ENCODE results near the gene NAP1L5.

NAP1L5 gene

GRCh38 chr4:88742561-88742960 is 44.9 kb upstream of the NAP1L5 start:
- TF ChIP-seq ZFP30 (CRISPR knock-in tag; IDR thresholded peaks at IDR 0.05) (no peak), PPARA (CRISPR knock-in tag; IDR thresholded peaks at IDR 0.05; ENCODE audit: borderline replicate concordance) (no peak), ZNF565 (CRISPR knock-in tag; conservative IDR thresholded peaks at IDR 0.05; ENCODE audit: low read depth) (no peak), POU6F1 (CRISPR knock-in tag; IDR thresholded peaks at IDR 0.05; ENCODE audit: borderline replicate concordance, low read depth) (no peak), OSR1 (CRISPR knock-in tag; IDR thresholded peaks at IDR 0.05) (no peak), ARNTL (CRISPR knock-in tag; IDR thresholded peaks at IDR 0.05; ENCODE audit: borderline replicate concordance, low read depth) (no peak), ZC3H10 (CRISPR knock-in tag; IDR thresholded peaks at IDR 0.05) (no peak), ISL1 (CRISPR knock-in tag; IDR thresholded peaks at IDR 0.05) (no peak), ESRRG (CRISPR knock-in tag; IDR thresholded peaks at IDR 0.05) (no peak), TOX (CRISPR knock-in tag; IDR thresholded peaks at IDR 0.05; ENCODE audit: borderline replicate concordance) (no peak), ZNF8 (CRISPR knock-in tag; IDR thresholded peaks at IDR 0.05) (no peak)
- TF ChIP-seq, protein P1, sequence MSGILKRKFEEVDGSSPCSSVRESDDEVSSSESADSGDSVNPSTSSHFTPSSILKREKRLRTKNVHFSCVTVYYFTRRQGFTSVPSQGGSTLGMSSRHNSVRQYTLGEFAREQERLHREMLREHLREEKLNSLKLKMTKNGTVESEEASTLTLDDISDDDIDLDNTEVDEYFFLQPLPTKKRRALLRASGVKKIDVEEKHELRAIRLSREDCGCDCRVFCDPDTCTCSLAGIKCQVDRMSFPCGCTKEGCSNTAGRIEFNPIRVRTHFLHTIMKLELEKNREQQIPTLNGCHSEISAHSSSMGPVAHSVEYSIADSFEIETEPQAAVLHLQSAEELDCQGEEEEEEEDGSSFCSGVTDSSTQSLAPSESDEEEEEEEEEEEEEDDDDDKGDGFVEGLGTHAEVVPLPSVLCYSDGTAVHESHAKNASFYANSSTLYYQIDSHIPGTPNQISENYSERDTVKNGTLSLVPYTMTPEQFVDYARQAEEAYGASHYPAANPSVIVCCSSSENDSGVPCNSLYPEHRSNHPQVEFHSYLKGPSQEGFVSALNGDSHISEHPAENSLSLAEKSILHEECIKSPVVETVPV (CRISPR knock-in tag; IDR thresholded peaks at IDR 0.05): no peak
- ATAC-seq: no peak

DNA sequence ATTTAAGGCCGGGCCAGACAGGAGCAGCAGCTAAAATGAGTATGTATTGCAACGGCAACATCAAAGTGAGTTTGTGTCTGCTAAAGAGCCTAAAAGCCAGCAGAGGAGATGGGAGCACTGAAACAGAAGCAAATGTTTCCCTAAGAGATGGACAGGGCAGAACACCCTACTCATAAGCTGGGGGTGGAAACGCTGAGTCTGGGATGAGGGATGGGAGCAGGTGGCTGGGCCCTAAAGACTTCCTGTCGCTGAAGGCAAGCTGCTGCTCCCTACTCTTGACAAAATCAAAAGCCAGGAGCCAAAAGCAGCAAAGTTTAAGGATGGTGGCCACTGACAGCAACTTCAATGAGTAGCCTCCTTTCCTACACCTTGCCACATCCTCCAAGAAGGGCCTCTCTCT is 40.6 kb upstream of the NAP1L5 start:
- no peak for ATAC-seq
- TF ChIP-seq RARB (CRISPR knock-in tag; IDR thresholded peaks at IDR 0.05) (no peak), TSHZ2 (CRISPR knock-in tag; IDR thresholded peaks at IDR 0.05) (no peak), ESRRG (CRISPR knock-in tag; IDR thresholded peaks at IDR 0.05) (no peak), ARNTL (CRISPR knock-in tag; IDR thresholded peaks at IDR 0.05; ENCODE audit: borderline replicate concordance, low read depth) (no peak), ZNF565 (CRISPR knock-in tag; conservative IDR thresholded peaks at IDR 0.05; ENCODE audit: low read depth) (no peak), ISL1 (CRISPR knock-in tag; IDR thresholded peaks at IDR 0.05) (no peak), TOX (CRISPR knock-in tag; IDR thresholded peaks at IDR 0.05; ENCODE audit: borderline replicate concordance) (no peak), SNAI2 (CRISPR knock-in tag; IDR thresholded peaks at IDR 0.05) (no peak), TCF4 (CRISPR knock-in tag; IDR thresholded peaks at IDR 0.05; ENCODE audit: borderline replicate concordance) (no peak), CSDC2 (CRISPR knock-in tag; IDR thresholded peaks at IDR 0.05) (no peak), ZC3H10 (CRISPR knock-in tag; IDR thresholded peaks at IDR 0.05) (no peak)
- TF ChIP-seq, protein P2, sequence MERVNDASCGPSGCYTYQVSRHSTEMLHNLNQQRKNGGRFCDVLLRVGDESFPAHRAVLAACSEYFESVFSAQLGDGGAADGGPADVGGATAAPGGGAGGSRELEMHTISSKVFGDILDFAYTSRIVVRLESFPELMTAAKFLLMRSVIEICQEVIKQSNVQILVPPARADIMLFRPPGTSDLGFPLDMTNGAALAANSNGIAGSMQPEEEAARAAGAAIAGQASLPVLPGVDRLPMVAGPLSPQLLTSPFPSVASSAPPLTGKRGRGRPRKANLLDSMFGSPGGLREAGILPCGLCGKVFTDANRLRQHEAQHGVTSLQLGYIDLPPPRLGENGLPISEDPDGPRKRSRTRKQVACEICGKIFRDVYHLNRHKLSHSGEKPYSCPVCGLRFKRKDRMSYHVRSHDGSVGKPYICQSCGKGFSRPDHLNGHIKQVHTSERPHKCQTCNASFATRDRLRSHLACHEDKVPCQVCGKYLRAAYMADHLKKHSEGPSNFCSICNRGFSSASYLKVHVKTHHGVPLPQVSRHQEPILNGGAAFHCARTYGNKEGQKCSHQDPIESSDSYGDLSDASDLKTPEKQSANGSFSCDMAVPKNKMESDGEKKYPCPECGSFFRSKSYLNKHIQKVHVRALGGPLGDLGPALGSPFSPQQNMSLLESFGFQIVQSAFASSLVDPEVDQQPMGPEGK (CRISPR knock-in tag; IDR thresholded peaks at IDR 0.05; ENCODE audit: borderline replicate concordance): no peak

DNA sequence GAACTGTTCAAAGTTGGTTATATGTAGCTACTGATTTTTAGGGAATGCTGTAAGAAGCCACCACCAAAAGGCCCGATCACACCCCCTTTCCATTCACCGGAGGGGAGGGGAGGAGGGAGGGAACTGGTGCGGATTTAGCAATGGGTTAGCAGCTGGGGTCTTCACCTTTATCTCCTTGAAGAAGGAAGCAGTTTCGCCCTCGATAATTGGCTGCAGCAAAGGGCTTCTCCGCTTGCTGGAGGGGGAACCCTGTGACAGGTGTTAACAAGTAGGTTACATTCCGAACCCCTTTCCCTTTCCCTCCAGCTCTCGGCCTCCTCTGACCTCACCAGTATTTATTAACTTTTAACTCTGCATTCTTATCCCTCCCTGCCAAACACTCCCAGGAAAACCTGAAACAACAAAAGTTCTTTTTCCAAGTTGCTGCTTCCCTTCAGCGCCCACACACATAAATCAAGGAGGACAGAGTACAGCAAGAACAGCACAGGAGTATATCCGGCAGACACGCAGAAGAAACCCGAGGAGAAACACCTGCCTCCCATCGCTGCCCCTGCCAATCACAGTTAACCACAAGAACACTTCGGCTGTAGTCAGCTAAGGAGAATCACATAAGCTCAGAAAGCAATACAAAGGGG is 39.8 kb upstream of the NAP1L5 start:
- ATAC-seq: peak; percentile 78
- no peak for TF ChIP-seq ZNF70 (CRISPR knock-in tag; IDR thresholded peaks at IDR 0.05)
- 0 out of 2 replicates have a peak, but pooled peaks have one; percentile 44 for TF ChIP-seq TOX (CRISPR knock-in tag; IDR thresholded peaks at IDR 0.05; ENCODE audit: borderline replicate concordance)

DNA sequence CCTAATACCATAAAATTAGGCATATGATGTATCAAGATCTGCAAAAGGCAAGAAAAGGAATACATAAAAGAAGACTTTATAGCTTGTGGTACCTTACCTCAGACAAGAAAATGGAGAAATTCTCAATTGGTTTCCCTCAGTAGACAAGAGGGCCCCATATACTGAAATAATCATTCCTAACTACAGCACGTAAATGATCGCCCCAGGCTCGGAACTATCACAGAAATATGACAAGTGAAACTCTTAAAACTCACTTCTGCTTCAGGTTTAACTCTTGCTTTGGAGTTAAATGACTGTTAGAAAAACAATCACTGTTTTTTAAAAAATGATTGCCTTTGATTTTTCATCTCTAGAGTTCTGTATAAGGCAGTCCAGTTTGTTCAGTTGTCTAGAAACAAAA is 38.6 kb upstream of the NAP1L5 start:
- ATAC-seq: no peak
- no peak for TF ChIP-seq ARNTL (CRISPR knock-in tag; IDR thresholded peaks at IDR 0.05; ENCODE audit: borderline replicate concordance, low read depth)
- no peak for TF ChIP-seq GLIS3 (CRISPR knock-in tag; IDR thresholded peaks at IDR 0.05)
- TF ChIP-seq RARB (CRISPR knock-in tag; IDR thresholded peaks at IDR 0.05): no peak
- no peak for TF ChIP-seq ISL1 (CRISPR knock-in tag; IDR thresholded peaks at IDR 0.05)
- TF ChIP-seq PPARA (CRISPR knock-in tag; IDR thresholded peaks at IDR 0.05; ENCODE audit: borderline replicate concordance): no peak
- no peak for TF ChIP-seq ZFP3 (CRISPR knock-in tag; IDR thresholded peaks at IDR 0.05)
- no peak for TF ChIP-seq TOX (CRISPR knock-in tag; IDR thresholded peaks at IDR 0.05; ENCODE audit: borderline replicate concordance)
- no peak for TF ChIP-seq ZFP30 (CRISPR knock-in tag; IDR thresholded peaks at IDR 0.05)
- TF ChIP-seq ESRRG (CRISPR knock-in tag; IDR thresholded peaks at IDR 0.05): no peak
- TF ChIP-seq ZC3H10 (CRISPR knock-in tag; IDR thresholded peaks at IDR 0.05): no peak
- TF ChIP-seq BACH2 (CRISPR knock-in tag; IDR thresholded peaks at IDR 0.05; ENCODE audit: borderline replicate concordance): no peak
- no peak for TF ChIP-seq ZNF565 (CRISPR knock-in tag; conservative IDR thresholded peaks at IDR 0.05; ENCODE audit: low read depth)
- no peak for TF ChIP-seq TCF4 (CRISPR knock-in tag; IDR thresholded peaks at IDR 0.05; ENCODE audit: borderline replicate concordance)
- TF ChIP-seq, protein P2 (CRISPR knock-in tag; IDR thresholded peaks at IDR 0.05; ENCODE audit: borderline replicate concordance): no peak
- no peak for TF ChIP-seq CSDC2 (CRISPR knock-in tag; IDR thresholded peaks at IDR 0.05)
